Mesenteric fat pad (tissue), 1 donor: ENCODE data around the gene NEUROD6. TPM values are rescaled to one million over a fixed set of nuclear protein-coding genes. Genes with fewer than 3 reads are reported as not detected.

ENCODE experiments used
- total RNA-seq: library from RNA; stranded (reverse); fragmentation: NEBNext Ultra II Directional; extraction: Animal tissue kit (Norgen Biotek cat#: 25700); gene quantifications from one replicate; pipeline ENCODE4 v1.2.1, GENCODE V29; 2021
- donor health status: DM: yes; HTN: yes; CAD: no.

The NEUROD6 gene
- total RNA-seq, 1 donor from 2014 or later: not detected

Other genes starting within 250 kb of the NEUROD6 start
- not detected for gene ITPRID1, start 173.4 kb upstream of the NEUROD6 start, total RNA-seq